Gastrocnemius medialis (tissue), 4 donors: ENCODE results near the gene SMURF1. TPM values are rescaled to one million over a fixed set of nuclear protein-coding genes. Genes with fewer than 3 reads are reported as not detected.

ENCODE experiments used
- ATAC-seq, 2 donors: fragments of 150-250 bp; one replicate each; pipeline ENCODE4 v1.9.1; 2016
- DNase-seq, 2 donors: peaks; one replicate each; pipeline ENCODE4 v3.0.0-alpha.2; 2019
- H3K27ac ChIP-seq, 4 donors: fragments of 200-600 bp; sonication (generic); 1 replicate in 1 of 4; 2 replicates in 3 of 4; pipeline ENCODE4 v1.5.1; 2016 to 2018; ENCODE audit warnings: mild to moderate bottlenecking in 2 of 4, moderate library complexity in 1 of 4
- H3K27me3 ChIP-seq, 3 donors: fragments of 200-600 bp; sonication (generic) in 2 of 3; 1 replicate in 1 of 3; 2 replicates in 2 of 3; pipeline versions ENCODE4 v1.5.1 to v1.6.0; 2016 to 2019; ENCODE audit warnings: mild to moderate bottlenecking in 1 of 3, moderate library complexity in 1 of 3
- H3K36me3 ChIP-seq, 2 donors: fragments of 200-600 bp; sonication (generic) in 1 of 2; one replicate each; pipeline ENCODE4 v1.5.1; 2017 to 2018
- H3K4me1 ChIP-seq, 2 donors: fragments of 200-600 bp; sonication (generic) in 1 of 2; one replicate each; pipeline ENCODE4 v1.5.1; 2016 to 2017; ENCODE audit warnings: mild to moderate bottlenecking in 2 of 2
- H3K4me3 ChIP-seq, 4 donors: fragments of 200-600 bp; sonication (generic) in 3 of 4; 1 replicate in 1 of 4; 2 replicates in 3 of 4; pipeline ENCODE4 v1.5.1; 2016 to 2019; ENCODE audit warnings: mild to moderate bottlenecking in 2 of 4
- H3K9me3 ChIP-seq, 3 donors: fragments of 200-600 bp; sonication (generic) in 2 of 3; 1 replicate in 1 of 3; 2 replicates in 2 of 3; pipeline ENCODE4 v1.5.1; 2016 to 2019
- POLR2A ChIP-seq, 2 donors: fragments of 450-650 bp; IDR thresholded peaks; one replicate each; pipeline ENCODE4 v1.6.1; 2017; ENCODE audit warnings: antibody characterized with exemption in 2 of 2, mild to moderate bottlenecking in 2 of 2, moderate library complexity in 2 of 2
- in situ Hi-C, 4 donors: fragments of 200-750 bp; cut with MboI; loops; one replicate each; pipeline versions ENCODE4 v1.15.0 to v1.8.0; 2017; ENCODE audit warnings: low sequenced_read_pairs in 4 of 4
- intact Hi-C: fragments of 100-400 bp; cut with DNase I; formaldehyde crosslinking; loops from one replicate; pipeline ENCODE4 v1.15.1; 2023; ENCODE audit warnings: low total_unique reads
- total RNA-seq, 4 donors: library from RNA; depleted of rRNA; stranded (reverse); fragments of >200 nt; gene quantifications; one replicate each; pipeline versions ENCODE4 v1.1.0 to v1.2.3, GENCODE V29; 2016
- TF ChIP-seq, protein P1 (sequence below), 5 experiments: fragments of 450-650 bp in 3 of 5; fragments of 200-600 bp in 2 of 5; sonication (generic) in 2 of 5; IDR thresholded peaks in 4 of 5; conservative IDR thresholded peaks in 1 of 5; 1 replicate in 4 of 5; 2 replicates in 1 of 5; pipeline ENCODE4 v1.5.1; 2016 to 2019; ENCODE audit warnings: antibody characterized with exemption in 5 of 5, mild to moderate bottlenecking in 3 of 5, moderate library complexity in 3 of 5

SMURF1 gene
- total RNA-seq, 4 donors from 2014 or later: 15.4 to 44.8 (median 18.3) TPM

DNA sequence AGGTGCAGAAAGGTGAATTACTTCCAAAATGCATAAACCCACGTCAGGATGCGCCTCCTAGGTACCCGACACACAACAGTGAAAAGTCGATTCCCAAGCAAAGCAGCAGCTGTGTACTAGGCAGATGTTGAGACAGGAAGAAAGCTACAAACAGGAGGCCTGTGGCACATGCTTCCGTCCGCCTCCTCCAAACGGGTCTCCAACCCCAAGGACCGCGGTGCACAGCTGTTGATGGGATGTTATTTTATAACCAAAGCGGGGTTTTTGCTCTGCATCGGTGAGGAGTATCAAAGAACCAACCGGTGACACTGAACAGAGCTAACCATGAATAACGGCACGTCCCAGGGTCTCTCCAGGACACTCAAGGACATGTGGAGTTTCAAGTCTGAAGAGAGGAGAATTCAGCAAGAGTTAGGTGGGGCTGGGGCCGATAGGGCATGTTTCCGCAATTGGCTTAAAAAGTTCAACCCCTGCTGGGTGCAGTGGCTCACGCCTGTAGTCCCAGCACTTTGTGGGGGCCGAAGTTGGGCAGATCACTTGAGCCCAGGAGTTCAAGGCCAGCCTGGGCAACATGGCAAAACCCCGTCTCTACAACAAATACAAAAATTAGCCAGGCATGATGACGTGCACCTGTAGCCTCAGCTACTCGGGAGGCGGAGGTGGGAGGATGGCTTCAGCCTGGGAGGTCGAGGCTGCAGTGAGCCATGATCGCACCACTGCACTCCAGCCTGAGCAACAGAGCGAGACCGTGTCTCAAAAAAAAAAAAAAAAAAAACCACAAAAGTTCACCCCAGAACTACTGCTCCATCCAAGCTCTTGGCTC lies 108.0 kb downstream of the SMURF1 start:
- Histone ChIP-seq H3K4me3 (no peak overlapping the region), H3K9me3 (no peaks in the 10 kb centered on the region), H3K27ac (no peak overlapping the region), H3K36me3 (peaks cover 0 to 95% of the 10 kb centered on the region in 2 donors), H3K27me3 (no peaks in the 10 kb centered on the region), H3K4me1 (no peaks in the 10 kb centered on the region)
- TF ChIP-seq, protein P1, sequence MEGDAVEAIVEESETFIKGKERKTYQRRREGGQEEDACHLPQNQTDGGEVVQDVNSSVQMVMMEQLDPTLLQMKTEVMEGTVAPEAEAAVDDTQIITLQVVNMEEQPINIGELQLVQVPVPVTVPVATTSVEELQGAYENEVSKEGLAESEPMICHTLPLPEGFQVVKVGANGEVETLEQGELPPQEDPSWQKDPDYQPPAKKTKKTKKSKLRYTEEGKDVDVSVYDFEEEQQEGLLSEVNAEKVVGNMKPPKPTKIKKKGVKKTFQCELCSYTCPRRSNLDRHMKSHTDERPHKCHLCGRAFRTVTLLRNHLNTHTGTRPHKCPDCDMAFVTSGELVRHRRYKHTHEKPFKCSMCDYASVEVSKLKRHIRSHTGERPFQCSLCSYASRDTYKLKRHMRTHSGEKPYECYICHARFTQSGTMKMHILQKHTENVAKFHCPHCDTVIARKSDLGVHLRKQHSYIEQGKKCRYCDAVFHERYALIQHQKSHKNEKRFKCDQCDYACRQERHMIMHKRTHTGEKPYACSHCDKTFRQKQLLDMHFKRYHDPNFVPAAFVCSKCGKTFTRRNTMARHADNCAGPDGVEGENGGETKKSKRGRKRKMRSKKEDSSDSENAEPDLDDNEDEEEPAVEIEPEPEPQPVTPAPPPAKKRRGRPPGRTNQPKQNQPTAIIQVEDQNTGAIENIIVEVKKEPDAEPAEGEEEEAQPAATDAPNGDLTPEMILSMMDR (IDR thresholded peaks at IDR 0.05 in 4 of 5, conservative IDR thresholded peaks at IDR 0.05 in 1 of 5): no peak
- in situ Hi-C loops (no loop called here), intact Hi-C loops (no loop called here)
- ATAC-seq (no peak), DNase-seq (no peak)

DNA sequence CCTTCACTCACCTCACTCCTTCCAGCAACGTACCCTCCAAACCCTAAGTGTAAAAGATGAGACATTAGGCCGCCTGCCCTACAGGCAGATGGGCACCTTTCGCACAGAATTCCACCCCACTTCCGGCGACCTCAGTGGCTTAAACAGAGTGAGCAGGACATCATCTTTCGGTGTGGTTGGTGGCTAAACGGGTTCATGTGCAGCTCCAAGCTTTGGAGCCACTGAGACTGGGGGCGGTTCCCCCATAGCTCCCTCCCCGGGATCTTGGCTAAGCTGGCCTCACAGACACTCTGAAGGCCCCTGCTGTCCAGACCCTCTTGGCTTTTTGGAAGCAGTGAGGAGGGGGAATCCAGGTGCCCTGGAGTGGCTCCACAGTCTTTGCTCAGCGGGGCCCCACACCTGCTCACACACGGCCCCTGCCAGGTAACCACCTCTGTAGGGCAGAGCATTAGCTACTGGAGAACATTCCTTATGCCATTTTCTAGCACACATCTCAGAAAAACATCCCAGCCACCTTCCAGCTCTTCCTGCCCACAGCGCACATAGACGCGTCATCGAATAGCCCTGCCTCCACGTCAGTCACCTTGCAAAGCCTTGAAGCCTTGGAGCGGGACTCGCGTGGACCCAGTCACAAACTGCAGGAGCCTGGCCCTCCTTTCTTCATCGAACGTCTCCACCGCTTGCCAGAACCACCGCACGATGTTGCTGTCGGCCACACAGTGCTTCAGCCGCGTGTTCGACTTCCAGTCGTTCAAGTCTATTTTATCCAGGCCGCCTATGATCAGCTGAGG lies 108.8 kb downstream of the SMURF1 start:
- Histone ChIP-seq H3K4me3 (no peak overlapping the region), H3K27ac (peak overlapping the region in 3 of 4 donors; percentile 64 to 84 (median 79)), H3K4me1 (peaks cover 0 to 4% of the 10 kb centered on the region in 2 donors), H3K36me3 (peaks cover 0 to 95% of the 10 kb centered on the region in 2 donors), H3K27me3 (no peaks in the 10 kb centered on the region), H3K9me3 (no peaks in the 10 kb centered on the region)
- TF ChIP-seq POLR2A (IDR thresholded peaks at IDR 0.05): no peak
- TF ChIP-seq, protein P1 (IDR thresholded peaks at IDR 0.05 in 4 of 5, conservative IDR thresholded peaks at IDR 0.05 in 1 of 5): no peak
- intact Hi-C loops (no loop called here), in situ Hi-C loops (no loop called here)
- ATAC-seq (no peak), DNase-seq (no peak)

DNA sequence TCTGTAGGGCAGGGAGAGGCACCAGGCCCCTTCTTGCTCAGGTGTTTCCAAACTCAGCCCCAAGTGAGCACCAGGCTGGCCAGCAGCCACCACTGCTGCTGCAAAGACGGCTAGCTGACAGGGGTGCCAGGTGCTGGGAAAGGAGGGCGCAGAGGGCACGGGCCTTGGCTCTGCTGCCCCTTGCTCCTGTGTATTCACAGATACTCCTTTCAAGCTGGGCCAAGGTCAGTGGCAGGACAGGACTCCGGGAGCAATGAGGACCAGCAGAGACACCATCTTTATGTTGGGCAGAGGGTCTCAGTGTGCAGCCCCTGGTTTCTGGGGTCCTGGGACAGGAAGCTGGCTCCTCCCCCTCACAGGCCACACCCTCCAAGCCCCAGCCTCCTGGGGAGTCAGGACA lies 110.1 kb downstream of the SMURF1 start:
- H3K4me1 ChIP-seq: peaks cover 0 to 11% of the 10 kb centered on the region in 2 donors
- in situ Hi-C loops (no loop called here), intact Hi-C loops (no loop called here)
- H3K4me3 ChIP-seq: no peak overlapping the region
- peak overlapping the region; percentile 28 to 84 (median 72) for H3K27ac ChIP-seq
- TF ChIP-seq, protein P1 (IDR thresholded peaks at IDR 0.05 in 4 of 5, conservative IDR thresholded peaks at IDR 0.05 in 1 of 5): no peak
- TF ChIP-seq POLR2A (IDR thresholded peaks at IDR 0.05): no peak
- peaks cover 0 to 97% of the 10 kb centered on the region in 2 donors for H3K36me3 ChIP-seq
- no peaks in the 10 kb centered on the region for H3K9me3 ChIP-seq
- ATAC-seq (no peak), DNase-seq (no peak)
- H3K27me3 ChIP-seq: no peaks in the 10 kb centered on the region

DNA sequence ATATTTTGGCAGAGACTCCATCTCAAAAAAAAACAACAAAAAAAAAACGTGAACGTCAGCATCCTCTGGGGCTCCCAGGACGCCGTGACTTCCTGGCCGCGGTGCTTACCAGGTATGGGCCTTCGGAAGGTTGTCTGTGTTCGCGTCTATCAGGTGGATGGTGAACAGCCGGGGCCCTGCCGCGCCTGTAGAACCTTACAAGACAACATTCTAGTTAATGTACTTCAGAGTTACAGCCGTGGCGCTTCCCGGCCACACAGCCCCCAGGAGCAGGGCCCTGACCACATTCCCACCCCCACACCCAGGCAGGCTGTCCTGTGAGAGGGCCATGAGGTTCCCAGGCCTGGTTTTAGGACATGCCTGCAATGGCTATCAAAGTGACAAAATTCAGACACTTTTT lies 111.0 kb downstream of the SMURF1 start:
- H3K4me1 ChIP-seq: peaks cover 0 to 11% of the 10 kb centered on the region in 2 donors
- no peak overlapping the region for H3K4me3 ChIP-seq
- TF ChIP-seq, protein P1 (IDR thresholded peaks at IDR 0.05 in 4 of 5, conservative IDR thresholded peaks at IDR 0.05 in 1 of 5): no peak
- TF ChIP-seq POLR2A (IDR thresholded peaks at IDR 0.05): no peak
- H3K27me3 ChIP-seq: no peaks in the 10 kb centered on the region
- H3K27ac ChIP-seq: peak overlapping the region; percentile 28 to 84 (median 72)
- in situ Hi-C loops (no loop called here), intact Hi-C loops (no loop called here)
- peaks cover 0 to 97% of the 10 kb centered on the region in 2 donors for H3K36me3 ChIP-seq
- no peak for DNase-seq
- no peaks in the 10 kb centered on the region for H3K9me3 ChIP-seq
- ATAC-seq: no peak
